Upper lobe of left lung (tissue), 6 donors: ENCODE measurements around the gene EHD4. TPM values are rescaled to one million over a fixed set of nuclear protein-coding genes. Genes with fewer than 3 reads are reported as not detected.

Experiments
- ATAC-seq, 2 donors: fragments of 200-7000 bp; cut with Tn5 transposase; one replicate each; pipeline ENCODE4 v1.9.1; 2022; ENCODE audit warnings: mild to moderate bottlenecking in 2 of 2, moderate library complexity in 2 of 2; ENCODE audit not compliant: low FRiP score in 2 of 2
- DNase-seq, 2 donors: peaks; one replicate each; pipeline ENCODE4 v3.0.0-alpha.2; 2019 to 2020
- H3K27ac ChIP-seq, 4 donors: fragments of 200-600 bp; sonication (generic); one replicate each; pipeline ENCODE4 v1.5.1; 2016 to 2019
- H3K27me3 ChIP-seq, 4 donors: fragments of 200-600 bp; sonication (generic); one replicate each; pipeline ENCODE4 v1.5.1; 2017 to 2019
- H3K36me3 ChIP-seq, 4 donors: fragments of 200-600 bp; sonication (generic); one replicate each; pipeline ENCODE4 v1.5.1; 2016 to 2019
- H3K4me1 ChIP-seq, 4 donors: fragments of 200-600 bp; sonication (generic); one replicate each; pipeline ENCODE4 v1.5.1; 2018 to 2019
- H3K4me3 ChIP-seq, 4 donors: fragments of 200-600 bp; sonication (generic); one replicate each; pipeline ENCODE4 v1.5.1; 2017 to 2019; ENCODE audit warnings: mild to moderate bottlenecking in 2 of 4, moderate library complexity in 1 of 4
- H3K9me3 ChIP-seq, 4 donors: fragments of 200-600 bp; sonication (generic); one replicate each; pipeline ENCODE4 v1.5.1; 2018 to 2019
- CTCF ChIP-seq, 6 experiments: fragments of 450-650 bp in 4 of 6; fragments of 200-600 bp in 2 of 6; sonication (generic) in 2 of 6; IDR thresholded peaks; one replicate each; pipeline ENCODE4 v1.5.1; 2016 to 2019; ENCODE audit warnings: antibody characterized with exemption in 6 of 6
- EP300 ChIP-seq, 4 donors: sonication (generic); formaldehyde crosslinking; IDR thresholded peaks; one replicate each; pipeline ENCODE4 v1.5.1; 2017; ENCODE audit warnings: antibody characterized with exemption in 4 of 4, control low read depth in 2 of 4
- POLR2A ChIP-seq, 4 donors: fragments of 450-650 bp; IDR thresholded peaks; one replicate each; pipeline ENCODE4 v1.5.1; 2016 to 2017; ENCODE audit warnings: antibody characterized with exemption in 4 of 4, mild to moderate bottlenecking in 2 of 4
- POLR2AphosphoS5 ChIP-seq, 2 donors: sonication (generic); formaldehyde crosslinking; IDR thresholded peaks; one replicate each; pipeline ENCODE4 v1.5.1; 2017; ENCODE audit warnings: antibody characterized with exemption in 2 of 2
- WGBS, 2 donors: methylation state at CpG; one replicate each; pipeline ENCODE4 v1.1.5; 2017 to 2018; 5-methylcytosine and 5-hydroxymethylcytosine counted together
- total RNA-seq, 6 donors: library from RNA; depleted of rRNA in 4 of 6; stranded (reverse); fragments of >200 nt in 4 of 6; gene quantifications; one replicate each; pipeline versions ENCODE4 v1.1.0 to v1.2.1, GENCODE V29; 2016 to 2021
- donor health status: DM: no; HTN: no; CAD: no; lungs with moderate emphysema.
- donor health status: DM: no; HTN: yes; CAD: no; lungs with severe emphysema.

EHD4 gene
- total RNA-seq, 6 donors from 2014 or later: 23.0 to 46.4 (median 31.5) TPM

- peak in 1 of 2 donors; percentile 56 for DNase-seq
- H3K36me3 ChIP-seq: peaks cover 0 to 26% (median 12%) of the 10 kb centered on the region in 4 donors
- H3K27ac ChIP-seq: peak overlapping the region in 1 of 4 donors; percentile 46
- TF ChIP-seq CTCF (IDR thresholded peaks at IDR 0.05) (no peak), POLR2A (IDR thresholded peaks at IDR 0.05) (no peak), EP300 (IDR thresholded peaks at IDR 0.05) (no peak), POLR2AphosphoS5 (IDR thresholded peaks at IDR 0.05) (no peak)
- no peaks in the 10 kb centered on the region for H3K27me3 ChIP-seq
- no peak for ATAC-seq
- H3K4me1 ChIP-seq: peaks cover 25 to 58% (median 33%) of the 10 kb centered on the region in 4 donors
- 61 to 92% methylated on average over 4 to 30 of the region's 30 CpGs for WGBS, 2 donors
- no peaks in the 10 kb centered on the region for H3K9me3 ChIP-seq
- no peak overlapping the region for H3K4me3 ChIP-seq
Observed at GRCh38 chr15:41919201-41919820, 53.0 kb downstream of the EHD4 start.

GRCh38 chr15:41918506-41919126 lies 53.7 kb downstream of the EHD4 start:
- peaks cover 0 to 23% (median 12%) of the 10 kb centered on the region in 4 donors for H3K36me3 ChIP-seq
- H3K4me1 ChIP-seq: peaks cover 24 to 58% (median 33%) of the 10 kb centered on the region in 4 donors
- ATAC-seq (no peak), DNase-seq (no peak)
- no peaks in the 10 kb centered on the region for H3K27me3 ChIP-seq
- H3K9me3 ChIP-seq: no peaks in the 10 kb centered on the region
- no peak for TF ChIP-seq POLR2A (IDR thresholded peaks at IDR 0.05)
- no peak for TF ChIP-seq EP300 (IDR thresholded peaks at IDR 0.05)
- TF ChIP-seq CTCF (IDR thresholded peaks at IDR 0.05): no peak
- no peak for TF ChIP-seq POLR2AphosphoS5 (IDR thresholded peaks at IDR 0.05)
- H3K27ac ChIP-seq: no peak overlapping the region
- 91 to 94% methylated on average over 4 to 8 of the region's 8 CpGs for WGBS, 2 donors
- H3K4me3 ChIP-seq: no peak overlapping the region

- DNase-seq (no peak), ATAC-seq (no peak)
- no peak for TF ChIP-seq CTCF (IDR thresholded peaks at IDR 0.05)
- no peak for TF ChIP-seq POLR2A (IDR thresholded peaks at IDR 0.05)
- 69 to 82% methylated on average over 8 to 10 of the region's 10 CpGs for WGBS, 2 donors
- Histone ChIP-seq H3K27me3 (no peaks in the 10 kb centered on the region), H3K9me3 (no peaks in the 10 kb centered on the region), H3K27ac (peak overlapping the region in 1 of 4 donors; percentile 37), H3K4me1 (peaks cover 24 to 58% (median 33%) of the 10 kb centered on the region in 4 donors), H3K4me3 (no peak overlapping the region), H3K36me3 (peaks cover 0 to 24% (median 12%) of the 10 kb centered on the region in 4 donors)
Observed at GRCh38 chr15:41917767-41918430, 54.5 kb downstream of the EHD4 start.

GRCh38 chr15:41915255-41915994 lies 56.9 kb downstream of the EHD4 start:
- H3K27ac ChIP-seq: peak overlapping the region in 2 of 4 donors; percentile 19 to 41
- no peak overlapping the region for H3K4me3 ChIP-seq
- peaks cover 0 to 32% (median 12%) of the 10 kb centered on the region in 4 donors for H3K36me3 ChIP-seq
- WGBS, 2 donors: 73 to 86% methylated on average over 6 of the region's 6 CpGs
- H3K4me1 ChIP-seq: peaks cover 19 to 55% (median 23%) of the 10 kb centered on the region in 4 donors
- ATAC-seq: peak in 1 of 2 donors; percentile 50
- TF ChIP-seq POLR2AphosphoS5 (IDR thresholded peaks at IDR 0.05) (no peak), CTCF (IDR thresholded peaks at IDR 0.05) (no peak), POLR2A (IDR thresholded peaks at IDR 0.05) (no peak), EP300 (IDR thresholded peaks at IDR 0.05) (no peak)
- H3K9me3 ChIP-seq: no peaks in the 10 kb centered on the region
- DNase-seq: no peak
- H3K27me3 ChIP-seq: no peaks in the 10 kb centered on the region
